ENCODE measurements around the gene AKT1S1. TPM values are rescaled to one million over a fixed set of nuclear protein-coding genes. Genes with fewer than 3 reads are reported as not detected.
"Not testable (repeated sequence)": the region's sequence is repeated elsewhere in the genome, so short reads cannot be mapped to it uniquely, and the experiment has no call there.

The AKT1S1 gene
- 10 to 100 TPM; 16.2 to 31.0 (median 20.4) TPM for total RNA-seq

DNA sequence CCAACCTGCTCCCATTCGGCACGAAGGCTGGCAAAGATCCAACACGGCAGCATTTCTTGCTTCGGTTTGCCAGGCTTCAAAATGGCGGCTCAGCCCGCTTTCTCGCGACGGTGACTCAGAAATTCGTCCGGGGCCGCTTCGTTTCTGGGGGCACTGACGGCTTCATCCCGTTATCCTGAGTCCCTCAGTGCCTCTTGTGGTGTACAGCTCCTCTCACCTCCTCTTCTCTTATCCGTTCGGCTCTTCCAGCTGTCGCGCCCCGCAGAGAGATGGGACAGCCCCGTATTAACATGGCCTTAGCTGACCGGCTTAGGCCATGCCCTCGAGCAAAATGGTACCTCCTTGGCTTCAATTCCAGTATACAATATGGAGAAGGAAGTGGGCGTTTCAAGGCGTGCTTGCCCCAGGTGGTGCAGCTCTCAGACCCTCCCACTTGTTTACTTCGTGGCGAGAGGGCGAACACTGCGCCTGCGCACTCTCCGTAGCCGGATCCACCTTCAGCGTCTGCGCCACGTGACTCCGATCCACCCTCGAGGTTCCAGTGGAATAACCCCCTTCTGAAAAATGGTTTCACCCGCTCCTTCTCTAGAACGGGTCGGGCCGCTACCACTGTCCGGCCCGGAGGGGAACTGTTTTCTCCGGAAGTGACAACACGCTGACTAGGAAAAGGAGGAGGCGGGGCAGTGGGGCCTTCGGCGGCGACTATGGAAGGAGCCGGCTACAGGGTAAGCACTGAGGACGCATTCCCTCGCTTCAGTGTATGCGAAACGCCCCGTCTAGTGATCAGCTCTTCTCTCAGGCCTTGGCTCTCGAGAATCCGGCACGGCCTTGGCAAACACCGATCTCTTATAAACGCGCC, at the start of gene AKT1S1, which contains the start of gene TBC1D17:
AKT1S1 (minus strand) TSS at position 336 of the 859 bp plus-strand sequence. CDS start 4,060 bp downstream, outside the sequence.
TBC1D17 (plus strand) TSS at position 683 of the 859 bp plus-strand sequence; CDS start at position 705, 22 bp downstream.
- TF ChIP-seq, protein P1, sequence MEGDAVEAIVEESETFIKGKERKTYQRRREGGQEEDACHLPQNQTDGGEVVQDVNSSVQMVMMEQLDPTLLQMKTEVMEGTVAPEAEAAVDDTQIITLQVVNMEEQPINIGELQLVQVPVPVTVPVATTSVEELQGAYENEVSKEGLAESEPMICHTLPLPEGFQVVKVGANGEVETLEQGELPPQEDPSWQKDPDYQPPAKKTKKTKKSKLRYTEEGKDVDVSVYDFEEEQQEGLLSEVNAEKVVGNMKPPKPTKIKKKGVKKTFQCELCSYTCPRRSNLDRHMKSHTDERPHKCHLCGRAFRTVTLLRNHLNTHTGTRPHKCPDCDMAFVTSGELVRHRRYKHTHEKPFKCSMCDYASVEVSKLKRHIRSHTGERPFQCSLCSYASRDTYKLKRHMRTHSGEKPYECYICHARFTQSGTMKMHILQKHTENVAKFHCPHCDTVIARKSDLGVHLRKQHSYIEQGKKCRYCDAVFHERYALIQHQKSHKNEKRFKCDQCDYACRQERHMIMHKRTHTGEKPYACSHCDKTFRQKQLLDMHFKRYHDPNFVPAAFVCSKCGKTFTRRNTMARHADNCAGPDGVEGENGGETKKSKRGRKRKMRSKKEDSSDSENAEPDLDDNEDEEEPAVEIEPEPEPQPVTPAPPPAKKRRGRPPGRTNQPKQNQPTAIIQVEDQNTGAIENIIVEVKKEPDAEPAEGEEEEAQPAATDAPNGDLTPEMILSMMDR (IDR thresholded peaks at IDR 0.05) = no peak
- peak in 3 of 4 donors; percentile 72 to 90 (median 84) for TF ChIP-seq POLR2A (IDR thresholded peaks at IDR 0.05)
- peak within 1 kb of the TSS; percentile 86 to 99 (median 94) for H3K4me3 ChIP-seq
- peaks cover 19 to 61% (median 32%) of the 10 kb centered on the region in 3 donors for H3K36me3 ChIP-seq
- peaks cover 21 to 46% (median 25%) of the 10 kb centered on the region in 3 donors for H3K4me1 ChIP-seq
- 0 to 1% methylated on average over 6 to 27 of the region's 61 CpGs for WGBS, 2 donors
- intact Hi-C loops (cut with DNase I) = loop anchor here (10.0 kb wide), 1 partner anchor 62 kb away; the partner anchor contains the start of genes FUZ and MED25
- no peaks in the 10 kb centered on the region for H3K27me3 ChIP-seq
- DNase-seq = peak; percentile 92
- peak within 1 kb of the TSS; percentile 98 to 100 (median 99) for H3K27ac ChIP-seq
- no peaks in the 10 kb centered on the region for H3K9me3 ChIP-seq

DNA sequence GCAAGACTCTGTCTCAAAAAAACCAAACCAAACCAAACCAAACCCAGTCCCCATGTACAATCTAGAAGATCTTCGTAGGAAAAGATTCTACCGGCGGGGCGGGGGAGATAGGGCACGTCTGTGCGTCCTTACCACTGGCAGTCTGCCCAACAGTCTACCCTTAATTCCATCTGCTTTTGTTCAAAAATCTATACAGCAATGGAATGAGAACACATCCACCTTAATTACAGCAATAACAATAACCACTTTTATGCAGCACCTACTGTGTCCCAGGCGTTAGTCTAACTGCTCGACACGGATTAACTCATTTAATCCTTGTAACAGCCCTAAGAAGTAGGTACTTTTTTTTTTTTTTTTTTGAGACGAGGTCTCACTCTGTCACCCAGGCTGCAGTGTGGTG, 49.4 kb upstream of the AKT1S1 start:
- Histone ChIP-seq H3K27ac (no peak overlapping the region), H3K9me3 (no peaks in the 10 kb centered on the region), H3K4me1 (peaks cover 10 to 51% (median 15%) of the 10 kb centered on the region in 3 donors), H3K36me3 (peaks cover 0 to 73% (median 10%) of the 10 kb centered on the region in 3 donors), H3K4me3 (no peak overlapping the region), H3K27me3 (no peaks in the 10 kb centered on the region)
- 85 to 89% methylated on average over 10 of the region's 10 CpGs for WGBS, 2 donors
- TF ChIP-seq POLR2A (IDR thresholded peaks at IDR 0.05) = no peak
- TF ChIP-seq, protein P1 (IDR thresholded peaks at IDR 0.05) = no peak
- intact Hi-C loops (cut with DNase I) = no loop called here
- DNase-seq = no peak

DNA sequence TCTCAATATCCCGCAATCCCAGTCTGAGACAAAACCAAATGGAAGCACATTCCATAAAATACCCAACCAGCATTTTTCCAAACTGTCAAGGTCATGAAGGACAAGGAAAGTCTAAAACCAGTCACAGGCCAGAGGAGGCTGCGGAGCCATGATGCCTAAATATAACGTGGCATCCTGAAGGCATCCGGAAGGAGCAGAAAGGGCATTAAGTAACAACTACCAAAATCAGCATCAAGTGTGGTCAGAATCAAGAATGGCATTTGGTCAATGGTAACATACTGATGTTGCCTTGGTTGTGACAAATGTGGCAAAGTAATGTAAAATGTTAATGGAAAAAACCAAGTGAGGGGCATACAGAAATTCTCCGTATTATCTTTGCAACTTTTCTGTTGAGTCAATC, 48.3 kb upstream of the AKT1S1 start:
- DNase-seq = no peak
- Histone ChIP-seq H3K4me3 (no peak overlapping the region), H3K27me3 (no peaks in the 10 kb centered on the region), H3K36me3 (peaks cover 0 to 74% (median 10%) of the 10 kb centered on the region in 3 donors), H3K27ac (no peak overlapping the region), H3K4me1 (peaks cover 10 to 47% (median 15%) of the 10 kb centered on the region in 3 donors), H3K9me3 (no peaks in the 10 kb centered on the region)
- intact Hi-C loops (cut with DNase I) = no loop called here
- 92 to 94% methylated on average over 5 of the region's 5 CpGs for WGBS, 2 donors
- TF ChIP-seq POLR2A (IDR thresholded peaks at IDR 0.05) = no peak
- TF ChIP-seq, protein P1 (IDR thresholded peaks at IDR 0.05) = no peak

DNA sequence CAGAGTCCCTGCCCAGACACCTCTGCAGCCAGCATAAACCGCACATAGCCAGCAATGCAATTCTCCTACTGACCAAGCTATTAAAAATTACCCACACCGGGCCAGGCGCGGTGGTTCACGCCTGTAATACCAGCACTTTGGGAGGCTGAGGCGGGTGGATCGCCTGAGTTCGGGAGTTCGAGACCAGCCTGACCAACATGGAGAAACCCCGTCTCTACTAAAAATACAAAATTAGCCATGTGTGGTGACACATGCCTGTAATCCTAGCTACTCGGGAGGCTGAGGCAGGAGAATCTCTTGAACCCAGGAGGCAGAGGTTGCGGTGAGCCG, 47.7 kb upstream of the AKT1S1 start:
- Histone ChIP-seq H3K36me3 (peaks cover 0 to 80% (median 10%) of the 10 kb centered on the region in 3 donors), H3K4me1 (peaks cover 10 to 40% (median 11%) of the 10 kb centered on the region in 3 donors)
- intact Hi-C loops (cut with DNase I); H3K27me3 ChIP-seq; H3K9me3 ChIP-seq; DNase-seq; H3K27ac ChIP-seq; H3K4me3 ChIP-seq: not testable (repeated sequence)
- 82 to 91% methylated on average over 8 to 13 of the region's 13 CpGs for WGBS, 2 donors

DNA sequence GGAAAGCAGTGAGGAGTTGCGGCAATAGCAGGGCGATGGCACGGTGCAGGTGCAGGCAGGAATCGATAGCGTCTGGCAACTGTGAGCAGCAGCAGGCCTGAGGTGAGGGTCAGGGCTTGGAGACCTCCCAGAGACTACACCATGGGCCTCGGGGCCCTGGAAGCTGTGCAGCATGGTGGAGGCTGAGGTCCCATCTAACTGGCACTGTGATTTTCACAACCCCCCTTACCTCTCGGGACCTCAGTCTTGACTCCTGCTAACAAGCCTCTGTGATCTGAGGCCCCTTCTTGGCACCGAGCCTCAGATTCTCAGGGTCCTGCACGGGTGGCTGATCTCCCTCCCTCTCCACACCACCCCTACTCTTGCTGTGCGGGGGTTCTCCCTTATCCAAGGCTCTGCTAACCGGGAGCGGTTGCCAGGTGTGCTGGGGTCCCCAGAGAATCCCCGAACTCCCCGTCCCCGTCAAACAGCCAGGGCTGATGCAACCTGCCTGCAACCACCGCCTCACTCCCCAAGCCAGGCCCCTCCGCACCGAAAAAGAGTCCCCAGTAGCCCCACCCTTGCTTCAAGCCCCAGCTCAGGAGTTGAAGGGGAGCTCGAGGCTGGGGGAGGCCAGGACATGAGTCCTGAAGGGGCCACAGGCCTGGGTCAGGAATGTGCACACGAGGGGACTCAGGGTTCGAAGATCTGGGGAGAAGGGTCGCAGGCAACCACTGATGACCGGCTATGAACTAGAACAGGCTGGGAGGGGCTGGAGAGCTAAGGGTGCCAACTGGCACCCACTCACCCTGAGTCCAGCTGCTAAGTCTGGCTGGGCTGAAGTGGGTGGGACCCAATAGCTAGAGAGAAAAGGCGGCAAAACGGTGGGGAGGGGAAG, 47.1 kb upstream of the AKT1S1 start:
- Histone ChIP-seq H3K4me3 (no peak overlapping the region), H3K27ac (peak overlapping the region in 1 of 4 donors; percentile 52), H3K4me1 (peaks cover 10 to 41% (median 11%) of the 10 kb centered on the region in 3 donors), H3K27me3 (no peaks in the 10 kb centered on the region), H3K36me3 (peaks cover 0 to 80% (median 10%) of the 10 kb centered on the region in 3 donors), H3K9me3 (no peaks in the 10 kb centered on the region)
- TF ChIP-seq, protein P1 (IDR thresholded peaks at IDR 0.05) = no peak
- TF ChIP-seq POLR2A (IDR thresholded peaks at IDR 0.05) = no peak
- WGBS, 2 donors = 71 to 85% methylated on average over 11 to 15 of the region's 25 CpGs
- intact Hi-C loops (cut with DNase I) = no loop called here
- no peak for DNase-seq
